HG02973 (cell line): ENCODE measurements around the gene MYADML2.
"Not testable (repeated sequence)": the region's sequence is repeated elsewhere in the genome, so short reads cannot be mapped to it uniquely, and the experiment has no call there.

Experiments
- ATAC-seq: cut with Tn5 transposase; IDR thresholded peaks from one replicate; pipeline ENCODE4 v1.9.1; 2021; ENCODE audit warnings: moderate library complexity; ENCODE audit not compliant: unreplicated experiment

The MYADML2 gene

GRCh38 chr17:81959362-81960129 is 12.5 kb upstream of the MYADML2 start:
- ATAC-seq = no peak

DNA sequence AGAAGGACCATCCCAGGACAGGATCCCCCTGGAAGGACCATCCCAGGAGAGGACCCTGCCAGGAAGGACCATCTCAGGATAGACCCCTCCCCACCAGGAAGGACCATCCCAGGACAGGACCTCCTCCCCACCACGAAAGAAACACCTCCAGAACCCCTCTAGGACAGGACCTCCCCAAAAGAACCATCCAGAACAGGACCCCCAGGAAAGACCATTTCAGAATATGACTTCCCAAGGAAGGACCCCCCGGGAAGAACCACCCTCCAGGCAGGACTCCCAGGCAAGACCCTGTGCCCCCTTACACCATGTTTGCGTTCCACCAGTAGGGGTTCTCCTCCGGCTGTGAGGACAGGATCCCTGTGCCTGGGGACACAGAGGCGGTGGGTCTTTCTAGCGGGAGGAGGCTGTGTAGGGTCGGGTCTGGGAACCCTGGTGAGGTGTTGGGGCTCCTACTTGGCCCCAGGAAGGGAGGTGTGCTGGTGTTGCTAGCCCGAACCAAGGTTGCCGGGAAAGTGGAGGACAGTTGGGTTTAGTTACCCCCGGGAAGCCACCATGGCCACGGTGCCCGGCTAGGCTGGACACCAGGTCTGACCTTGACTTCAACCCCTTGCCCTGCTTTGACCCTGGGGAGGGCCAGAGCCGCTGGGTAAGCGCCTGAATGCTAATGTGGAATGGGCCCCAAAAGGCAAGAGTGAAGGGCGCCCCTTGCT is 11.8 kb upstream of the MYADML2 start:
- ATAC-seq = no peak

DNA sequence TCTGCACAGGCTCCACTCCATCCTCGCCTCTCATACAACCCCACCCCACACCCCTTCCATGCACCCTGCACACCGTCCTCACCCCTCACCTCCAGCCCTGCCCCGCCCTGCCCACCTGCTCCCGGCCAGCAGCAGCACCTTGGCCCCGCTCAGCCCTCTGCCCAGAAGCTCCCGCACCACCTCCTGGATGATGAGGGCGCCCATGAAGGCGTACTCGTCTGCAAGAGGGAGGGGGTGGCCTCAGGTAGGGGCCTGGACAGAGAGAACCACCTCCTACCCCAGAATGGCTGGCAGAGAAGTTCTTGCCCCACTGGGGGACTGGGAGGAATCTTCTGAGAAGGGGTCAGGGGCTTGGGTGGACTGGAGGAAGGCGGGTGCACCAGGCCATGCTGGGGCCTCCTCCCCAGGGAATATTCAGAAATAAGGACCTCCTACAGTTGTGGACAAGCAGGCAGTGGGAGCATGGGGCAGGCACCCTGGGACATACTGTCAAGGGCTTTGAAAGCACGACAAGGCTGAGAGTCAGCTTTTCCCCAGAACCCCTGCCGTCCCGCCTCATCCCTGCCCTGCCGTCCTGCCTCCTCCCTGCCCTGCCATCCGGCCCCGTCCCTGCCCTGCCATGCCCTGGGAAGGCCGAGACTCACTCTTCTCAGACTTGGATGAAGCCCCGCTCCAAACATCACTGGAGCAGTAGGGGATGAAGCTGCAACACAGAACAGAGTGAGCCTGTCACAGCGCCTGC is 10.8 kb upstream of the MYADML2 start:
- no peak for ATAC-seq

DNA sequence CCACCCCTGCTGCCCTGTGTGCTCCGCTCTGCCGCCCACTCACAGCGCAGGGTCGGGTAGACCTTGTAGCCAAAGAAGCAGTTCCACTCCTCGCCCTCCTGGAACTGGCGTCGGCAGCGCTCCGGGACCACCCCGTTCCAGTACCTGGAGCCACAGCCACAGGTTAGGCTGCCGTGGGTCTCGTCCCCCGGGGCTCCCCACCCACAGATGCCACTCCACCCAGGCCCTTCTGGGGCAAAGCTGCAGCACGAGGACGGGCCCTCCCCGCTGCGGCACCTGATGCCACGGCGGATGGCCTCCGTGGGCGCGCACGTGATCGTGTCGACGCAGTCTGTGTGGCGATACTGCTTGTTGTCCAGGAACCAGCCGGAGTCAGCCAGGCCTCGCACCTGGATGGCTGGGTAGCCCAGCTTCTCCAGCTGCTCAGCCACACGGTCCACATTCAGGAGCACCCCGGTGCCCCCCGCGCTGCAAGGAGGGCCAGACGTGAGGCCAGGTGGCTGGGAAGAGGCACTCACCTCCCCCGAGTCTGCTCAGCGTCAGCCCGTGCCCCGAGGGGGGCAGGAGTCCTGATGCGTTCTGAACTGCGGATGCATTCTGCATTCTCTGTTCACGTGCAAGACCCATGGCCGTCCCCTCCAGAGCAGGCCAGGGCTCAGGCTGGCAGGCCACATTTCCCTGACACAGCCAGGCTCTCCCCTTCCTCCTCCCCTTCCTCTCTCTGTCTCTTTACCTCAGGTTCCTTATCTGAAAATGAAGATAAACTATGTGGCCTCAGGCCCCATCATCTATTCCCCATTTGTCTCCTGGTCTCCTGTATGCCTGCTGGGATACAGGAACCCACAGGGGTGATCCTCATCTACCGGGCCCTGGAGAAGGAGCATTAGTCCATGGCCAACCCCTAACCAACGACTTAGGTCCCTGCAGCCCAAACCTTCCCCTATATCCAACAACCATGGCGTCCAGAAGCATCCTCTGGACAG is 9.9 kb upstream of the MYADML2 start:
- ATAC-seq = no peak

GRCh38 chr17:81955756-81956544 is 8.9 kb upstream of the MYADML2 start:
- no peak for ATAC-seq

DNA sequence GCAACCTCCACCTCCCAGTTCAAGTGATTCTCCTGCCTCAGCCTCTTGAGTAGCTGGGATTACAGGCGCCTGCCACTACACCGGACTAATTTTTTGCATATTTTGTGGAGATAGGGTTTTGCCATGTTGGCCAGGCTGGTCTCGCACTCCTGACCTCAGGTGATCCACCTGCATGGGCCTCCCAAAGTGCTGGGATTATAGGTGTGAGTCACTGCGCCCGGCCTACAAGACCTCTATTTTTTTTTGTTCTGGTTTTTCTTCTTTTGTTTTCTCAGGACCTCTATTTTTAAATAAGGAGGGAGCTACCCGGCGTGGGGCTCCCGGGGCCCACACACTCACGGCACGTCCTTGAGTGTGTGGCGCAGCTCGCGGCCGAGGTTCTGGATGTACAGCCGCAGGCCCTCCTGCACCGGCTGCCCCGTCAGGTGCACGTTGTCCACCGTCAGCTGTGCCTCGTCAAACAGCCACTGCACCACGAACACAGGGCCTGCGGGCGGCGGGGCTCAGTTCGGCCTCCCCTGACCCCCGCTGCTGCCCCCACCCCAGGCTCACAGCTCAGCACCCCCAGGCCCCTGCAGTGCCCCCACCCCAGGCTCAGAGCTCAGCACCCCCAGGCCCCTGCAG is 8.1 kb upstream of the MYADML2 start:
- no peak for ATAC-seq

DNA sequence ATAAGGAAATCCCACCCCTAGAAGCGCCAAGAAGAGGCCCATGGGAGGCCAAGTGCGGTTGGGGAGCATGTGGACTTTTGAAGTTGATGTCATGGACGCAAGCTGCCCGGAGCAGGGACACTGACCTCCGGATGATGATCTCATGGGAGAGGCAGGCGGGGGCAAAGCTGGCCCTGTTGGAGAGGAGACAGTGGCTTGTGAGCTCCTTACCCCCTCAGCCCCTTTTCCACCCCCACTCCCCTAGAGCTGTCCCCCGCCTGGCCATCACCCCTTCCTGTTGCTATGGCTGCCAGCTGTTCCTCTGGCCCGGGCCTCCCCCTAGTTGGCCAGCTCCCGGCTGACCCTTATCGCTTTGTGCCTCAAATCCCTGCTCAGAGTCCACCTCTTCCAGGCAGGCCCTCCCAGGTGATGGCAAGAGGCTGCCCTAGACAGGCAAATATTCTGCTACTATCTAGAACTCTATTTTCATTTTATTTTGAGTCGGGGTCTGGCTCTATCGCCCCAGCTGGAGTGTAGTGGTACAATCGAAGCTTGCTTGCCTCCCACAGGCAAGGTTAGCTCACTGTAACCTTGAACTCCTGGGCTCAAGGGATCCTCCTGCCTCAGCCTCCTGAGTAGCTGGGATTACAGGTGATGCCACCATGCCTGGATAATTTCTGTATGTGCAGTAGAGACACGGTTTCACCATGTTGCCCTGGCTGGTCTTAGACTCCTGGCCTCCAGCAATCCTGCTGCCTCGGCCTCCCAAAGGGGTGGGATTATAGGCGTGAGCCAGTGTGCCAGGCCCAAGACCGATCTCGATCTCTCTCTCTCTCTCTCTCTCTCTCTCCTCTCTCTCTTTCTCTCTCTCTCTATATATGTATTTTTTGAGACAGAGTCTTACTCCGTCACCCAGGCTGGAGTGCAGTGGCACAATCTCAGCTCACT is 7.4 kb upstream of the MYADML2 start:
- ATAC-seq = no peak

DNA sequence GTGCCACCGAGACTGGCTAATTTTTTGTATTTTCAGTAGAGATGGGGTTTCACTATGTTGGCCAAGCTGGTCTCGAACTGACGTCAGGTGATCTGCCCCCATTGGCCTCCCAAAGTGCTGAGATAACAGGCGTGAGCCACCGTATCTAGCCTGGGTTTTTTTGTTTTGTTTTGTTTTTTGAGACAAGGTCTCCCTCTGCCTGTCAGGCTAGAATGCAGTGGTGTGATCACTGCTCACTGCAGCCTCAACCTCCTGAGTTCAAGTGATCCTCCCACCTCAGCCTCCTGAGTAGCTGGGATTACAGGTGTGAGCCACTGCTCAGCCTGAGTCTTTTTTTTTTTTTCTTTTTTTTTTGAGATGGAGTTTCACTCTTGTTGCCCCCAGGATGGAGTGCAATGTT is 6.4 kb upstream of the MYADML2 start:
- ATAC-seq = not testable (repeated sequence)

- no peak for ATAC-seq
Observed at GRCh38 chr17:81952792-81953228, 5.8 kb upstream of the MYADML2 start.

DNA sequence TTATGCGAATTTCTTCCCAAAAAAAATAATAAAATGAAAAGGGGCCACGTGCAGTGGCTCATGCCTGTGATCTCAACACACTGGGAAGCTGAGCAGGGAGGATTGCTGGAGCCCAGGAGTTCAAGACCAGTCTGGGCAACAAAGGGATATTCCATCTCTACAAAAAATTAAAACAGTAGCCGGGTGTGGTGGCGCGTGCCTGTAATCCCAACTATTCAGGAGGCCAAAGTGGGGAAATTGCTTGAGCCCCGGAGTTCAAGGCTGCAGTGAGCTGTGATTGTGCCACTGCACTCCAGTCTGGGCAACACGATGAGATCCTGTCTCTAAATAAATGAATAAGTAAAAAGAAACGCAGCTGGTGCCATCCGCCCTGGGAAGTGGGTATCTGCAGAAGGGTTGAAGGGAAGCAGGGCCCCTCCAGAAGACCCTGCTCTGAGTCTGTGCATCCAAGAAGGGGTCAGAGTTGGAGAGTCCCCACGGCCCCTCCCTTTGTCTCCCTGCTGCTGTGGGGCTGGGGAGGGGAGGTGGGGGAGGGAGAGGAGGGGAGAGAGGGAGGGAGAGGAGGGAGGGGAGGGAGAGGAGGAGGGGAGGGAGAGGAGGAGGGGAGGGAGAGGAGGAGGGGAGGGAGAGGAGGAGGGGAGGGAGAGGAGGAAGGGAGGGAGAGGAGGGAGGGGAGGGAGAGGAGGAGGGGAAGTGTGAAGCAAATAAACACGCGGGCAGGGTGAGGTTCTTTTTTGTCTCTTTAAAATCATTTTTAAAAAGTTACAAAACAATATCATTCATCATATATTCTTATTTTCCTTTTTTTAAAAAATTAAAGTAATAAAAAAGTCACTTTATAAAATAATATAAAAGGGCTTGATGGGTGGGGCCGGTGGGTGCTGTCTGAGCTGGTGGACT is 5.0 kb upstream of the MYADML2 start:
- ATAC-seq = no peak

- ATAC-seq = no peak
Observed at GRCh38 chr17:81950501-81950900, 3.5 kb upstream of the MYADML2 start.

DNA sequence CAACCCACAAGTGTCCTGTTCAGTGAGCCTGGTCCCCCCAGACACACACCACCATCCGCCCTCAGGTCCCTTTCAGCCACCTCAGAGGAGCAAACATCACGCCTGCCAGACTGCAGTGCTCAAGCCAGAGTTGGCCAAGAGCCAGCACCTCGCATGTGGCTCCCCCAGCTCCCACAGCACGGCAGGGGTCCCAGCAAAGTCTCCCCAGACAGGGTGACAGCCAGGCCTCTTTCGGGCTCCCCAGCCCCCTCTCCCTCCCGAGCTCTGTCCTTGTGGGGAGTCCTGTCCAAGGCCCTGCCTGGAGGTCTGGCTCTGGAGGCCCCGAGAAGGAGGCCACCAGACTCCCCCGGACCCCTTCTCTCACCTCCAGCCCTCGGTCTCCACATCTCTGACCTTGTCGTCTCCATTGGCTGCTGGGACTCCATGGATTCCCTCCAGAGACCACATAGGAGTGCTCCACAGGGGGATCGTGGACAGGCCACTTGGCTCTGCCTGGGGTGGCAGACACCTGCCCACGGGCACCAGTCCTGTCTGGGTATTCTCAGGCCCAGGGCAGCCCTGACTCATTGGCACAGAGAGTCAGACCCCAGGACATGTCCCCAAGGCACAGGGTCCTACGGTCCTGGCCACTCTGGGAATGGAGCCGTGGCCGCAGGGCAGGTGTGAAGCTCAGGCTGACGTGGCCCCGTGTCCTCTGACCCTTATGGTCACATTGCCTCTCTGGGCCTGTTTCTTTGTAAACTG is 1.8 kb upstream of the MYADML2 start:
- ATAC-seq = no peak

DNA sequence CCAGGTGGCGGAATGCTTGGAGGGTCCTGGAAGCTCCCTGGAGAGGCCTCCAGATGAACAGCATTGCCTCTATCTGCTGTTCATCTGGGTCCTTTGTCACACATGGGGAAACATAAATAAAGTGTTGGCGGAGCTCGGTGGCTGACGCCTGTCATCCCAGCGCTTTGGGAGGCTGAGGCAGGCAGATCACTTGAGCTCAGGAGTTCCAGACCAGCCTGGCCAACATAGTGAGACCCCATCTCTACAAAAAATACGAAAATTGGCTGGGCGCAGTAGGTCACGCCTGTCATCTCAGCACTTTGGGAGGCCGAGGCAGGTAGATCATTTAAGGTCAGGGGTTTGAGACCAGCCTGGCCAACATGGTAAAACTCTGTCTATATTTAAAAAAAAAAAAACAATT is 2.2 kb downstream of the MYADML2 start:
- ATAC-seq = no peak

DNA sequence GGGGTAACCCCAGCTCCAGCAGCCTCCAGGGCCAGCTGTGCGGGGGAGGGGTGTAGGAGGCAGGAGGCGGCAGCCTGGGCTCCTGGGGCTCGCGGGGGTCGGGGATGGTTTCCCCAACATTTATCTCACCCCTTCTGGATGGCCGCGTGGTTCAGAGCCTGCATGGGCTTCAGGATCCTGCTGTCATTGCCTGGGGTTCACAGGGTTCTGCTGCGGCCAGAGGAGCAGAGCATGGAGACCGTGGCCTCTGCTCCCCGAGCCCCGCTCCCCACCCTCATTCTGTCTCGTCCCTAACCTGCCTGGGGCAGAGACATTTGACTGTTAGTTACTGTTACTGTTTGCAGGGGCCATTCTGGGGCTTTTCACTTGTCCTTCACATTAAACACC is 4.9 kb downstream of the MYADML2 start:
- no peak for ATAC-seq

DNA sequence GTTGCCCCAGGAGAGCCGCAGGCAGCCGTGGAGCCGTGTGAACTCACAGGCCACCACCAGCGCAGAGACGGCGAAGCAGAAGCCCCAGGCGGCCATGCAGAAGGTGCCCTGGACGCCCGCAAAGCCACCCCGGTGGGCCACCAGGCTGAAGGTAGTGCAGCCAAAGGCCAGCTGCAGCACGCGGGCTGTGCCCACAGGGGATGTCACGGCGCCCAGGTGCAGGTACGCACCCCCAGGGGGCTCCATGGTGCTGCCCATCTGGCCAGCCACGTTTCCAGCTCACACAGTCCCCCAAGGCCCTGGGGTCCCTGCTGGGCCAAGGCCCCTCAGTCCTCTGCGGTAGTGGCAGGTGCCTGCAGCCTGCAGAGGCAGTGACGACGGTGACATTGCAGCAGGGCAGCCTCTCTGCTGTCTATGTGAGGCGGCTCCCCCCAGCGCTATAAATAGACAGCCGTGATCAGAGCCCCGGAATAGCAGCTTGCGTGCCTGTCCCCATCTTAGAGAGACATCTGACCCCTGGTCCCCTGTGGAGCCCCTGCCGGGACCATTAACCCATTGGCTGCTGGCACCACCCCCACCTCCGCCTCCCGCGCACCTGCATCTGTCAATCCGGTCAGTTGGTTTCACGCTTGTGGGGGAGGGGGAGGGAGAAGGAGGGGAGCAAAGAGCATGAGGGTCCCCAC is 5.4 kb downstream of the MYADML2 start:
- ATAC-seq = no peak
